PC-9 (cell line): Measurements from ENCODE around the gene NRM.

Source experiments
- EZH2 ChIP-seq: fragments of 200-600 bp; sonication (generic); IDR thresholded peaks from 2 replicates; pipeline ENCODE4 v1.8.0; 2017; ENCODE audit warnings: antibody characterized with exemption, low read depth
- TF ChIP-seq, protein P1 (sequence below): fragments of 200-600 bp; sonication (generic); conservative IDR thresholded peaks from 2 replicates; pipeline ENCODE4 v1.6.1; 2017; ENCODE audit warnings: mixed run types, antibody characterized with exemption, mild to moderate bottlenecking, moderate library complexity

DNA sequence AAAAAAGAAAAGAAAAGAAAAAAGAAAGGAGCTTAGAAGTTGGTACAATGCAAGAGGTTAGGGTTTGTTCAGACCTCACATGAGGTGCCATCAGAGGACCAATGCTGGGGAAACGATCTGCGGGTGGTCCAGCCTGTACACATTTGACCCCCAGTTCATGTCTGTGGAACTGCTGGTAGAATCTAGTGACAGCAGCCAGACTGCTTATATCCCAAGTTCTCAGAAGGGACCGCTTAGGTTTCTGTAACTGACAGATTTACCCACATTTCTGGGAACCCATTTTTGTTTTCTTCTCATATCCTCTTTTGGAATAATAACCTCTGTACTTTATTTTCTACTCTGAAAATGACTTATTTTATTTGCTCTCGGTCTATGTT is 9.0 kb downstream of the NRM start:
- TF ChIP-seq, protein P1, sequence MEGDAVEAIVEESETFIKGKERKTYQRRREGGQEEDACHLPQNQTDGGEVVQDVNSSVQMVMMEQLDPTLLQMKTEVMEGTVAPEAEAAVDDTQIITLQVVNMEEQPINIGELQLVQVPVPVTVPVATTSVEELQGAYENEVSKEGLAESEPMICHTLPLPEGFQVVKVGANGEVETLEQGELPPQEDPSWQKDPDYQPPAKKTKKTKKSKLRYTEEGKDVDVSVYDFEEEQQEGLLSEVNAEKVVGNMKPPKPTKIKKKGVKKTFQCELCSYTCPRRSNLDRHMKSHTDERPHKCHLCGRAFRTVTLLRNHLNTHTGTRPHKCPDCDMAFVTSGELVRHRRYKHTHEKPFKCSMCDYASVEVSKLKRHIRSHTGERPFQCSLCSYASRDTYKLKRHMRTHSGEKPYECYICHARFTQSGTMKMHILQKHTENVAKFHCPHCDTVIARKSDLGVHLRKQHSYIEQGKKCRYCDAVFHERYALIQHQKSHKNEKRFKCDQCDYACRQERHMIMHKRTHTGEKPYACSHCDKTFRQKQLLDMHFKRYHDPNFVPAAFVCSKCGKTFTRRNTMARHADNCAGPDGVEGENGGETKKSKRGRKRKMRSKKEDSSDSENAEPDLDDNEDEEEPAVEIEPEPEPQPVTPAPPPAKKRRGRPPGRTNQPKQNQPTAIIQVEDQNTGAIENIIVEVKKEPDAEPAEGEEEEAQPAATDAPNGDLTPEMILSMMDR: no peak
- TF ChIP-seq EZH2: no peak
